Choroid plexus epithelial cell (primary cell): ENCODE data around the gene SLC29A3.

Experiments used
- DNase-seq: peaks from one replicate; pipeline ENCODE4 v3.0.0-alpha.2; 2010; ENCODE audit warnings: low read depth
- H3K4me3 ChIP-seq: 2 replicates; pipeline ENCODE4 v1.5.1; 2011; ENCODE audit warnings: low read depth, mild to moderate bottlenecking, control low read depth, low read length, moderate library complexity
- CTCF ChIP-seq: conservative IDR thresholded peaks from 2 replicates; pipeline ENCODE4 v1.5.1; 2011; ENCODE audit warnings: low read depth, mild to moderate bottlenecking, control low read depth, inconsistent platforms, low read length, moderate library complexity

SLC29A3 gene

GRCh38 chr10:71402005-71402404, 82.9 kb downstream of the SLC29A3 start:
- no peak for DNase-seq
- TF ChIP-seq CTCF, result no peak

GRCh38 chr10:71404503-71405295, 85.6 kb downstream of the SLC29A3 start:
- DNase-seq, result no peak
- no peak for TF ChIP-seq CTCF
- no peak overlapping the region for H3K4me3 ChIP-seq

More at GRCh38 chr10:71402005-71402404, 82.9 kb downstream of the SLC29A3 start:
- H3K4me3 ChIP-seq, result no peak overlapping the region

GRCh38 chr10:71406878-71407277, 87.8 kb downstream of the SLC29A3 start:
- TF ChIP-seq CTCF, result no peak
- DNase-seq, result no peak
- no peak overlapping the region for H3K4me3 ChIP-seq

GRCh38 chr10:71408436-71409225, 89.6 kb downstream of the SLC29A3 start:
- DNase-seq, result no peak
- no peak overlapping the region for H3K4me3 ChIP-seq
- TF ChIP-seq CTCF, result no peak

GRCh38 chr10:71409516-71410104, 90.6 kb downstream of the SLC29A3 start:
- no peak overlapping the region for H3K4me3 ChIP-seq
- DNase-seq, result no peak
- TF ChIP-seq CTCF, result no peak
